NOMO-1 treated with DMSO at 0.1 percent for 48 hours (cell line): ENCODE data around the gene SNRPD3.
"Not testable (repeated sequence)": the region's sequence is repeated elsewhere in the genome, so short reads cannot be mapped to it uniquely, and the experiment has no call there.

Experiments used
- DNase-seq: peaks from one replicate; lab custom pipeline; 2025; ENCODE audit not compliant: unreplicated experiment; lab: John Stamatoyannopoulos, UW

SNRPD3 gene

GRCh38 chr22:24608327-24608726 lies 52.5 kb downstream of the SNRPD3 start:
- DNase-seq, result not testable (repeated sequence)

GRCh38 chr22:24609888-24610287 lies 54.1 kb downstream of the SNRPD3 start:
- not testable (repeated sequence) for DNase-seq

- DNase-seq, result not testable (repeated sequence)
These were observed 59.0 kb downstream of the SNRPD3 start for GRCh38 chr22:24614794-24615193.

GRCh38 chr22:24621244-24621643 lies 65.4 kb downstream of the SNRPD3 start:
- DNase-seq, result not testable (repeated sequence)

- not testable (repeated sequence) for DNase-seq
These were observed 66.8 kb downstream of the SNRPD3 start for GRCh38 chr22:24622596-24622995.
